ENCODE data around the gene DENND6A.

GRCh38 chr3:57600195-57600594 lies 92.7 kb downstream of the DENND6A start:
- TF ChIP-seq POLR2A (IDR thresholded peaks at IDR 0.05): no peak
- no peak for TF ChIP-seq CTCF (IDR thresholded peaks at IDR 0.05)

All from heart left ventricle (tissue), 13 donors.